HG03521 (cell line): ENCODE results near the gene LRRC10.
"Not testable (repeated sequence)": the region's sequence is repeated elsewhere in the genome, so short reads cannot be mapped to it uniquely, and the experiment has no call there.

Experiments
- ATAC-seq: cut with Tn5 transposase; IDR thresholded peaks from one replicate; pipeline ENCODE4 v1.9.1; 2021; ENCODE audit warnings: mild to moderate bottlenecking, moderate library complexity; ENCODE audit not compliant: unreplicated experiment

LRRC10 gene

DNA sequence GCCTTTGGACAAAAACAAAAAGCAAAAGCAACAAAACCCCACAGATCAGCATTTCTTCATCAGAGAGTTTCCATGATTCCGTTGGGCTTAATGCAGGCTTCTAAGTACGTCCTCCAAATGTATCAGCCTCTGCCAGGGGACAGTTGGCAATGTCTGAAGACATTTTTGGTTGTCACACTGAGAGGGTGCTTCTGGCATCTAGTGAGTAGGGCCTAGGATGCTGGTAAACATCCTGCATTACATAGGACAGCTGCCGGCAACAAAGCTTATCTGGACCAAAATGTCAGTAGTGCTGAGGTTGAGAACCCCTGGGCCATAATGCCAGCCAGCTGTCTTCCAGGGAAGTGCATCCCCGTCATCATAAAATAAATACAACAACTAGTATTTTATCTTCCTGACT lies 9.4 kb upstream of the LRRC10 start:
- no peak for ATAC-seq

DNA sequence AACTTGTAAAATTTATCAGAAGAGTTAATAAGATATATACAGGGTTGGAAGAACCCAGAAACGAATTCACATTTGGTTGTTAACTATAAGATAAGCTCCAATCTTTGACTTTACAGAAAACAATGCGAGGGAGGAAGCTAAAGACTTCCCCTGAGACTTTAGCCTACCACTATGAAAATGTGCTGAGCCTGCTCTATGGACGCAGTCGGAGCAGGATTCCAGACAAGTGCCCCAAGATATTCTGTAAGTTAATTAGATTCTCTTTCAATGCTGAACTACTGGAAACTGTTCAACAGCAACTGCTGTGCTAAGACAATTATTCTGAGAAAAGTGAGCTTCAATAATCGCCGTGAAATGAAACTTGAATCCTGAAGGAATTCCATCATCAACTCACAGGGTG lies 8.3 kb upstream of the LRRC10 start:
- ATAC-seq, result no peak

DNA sequence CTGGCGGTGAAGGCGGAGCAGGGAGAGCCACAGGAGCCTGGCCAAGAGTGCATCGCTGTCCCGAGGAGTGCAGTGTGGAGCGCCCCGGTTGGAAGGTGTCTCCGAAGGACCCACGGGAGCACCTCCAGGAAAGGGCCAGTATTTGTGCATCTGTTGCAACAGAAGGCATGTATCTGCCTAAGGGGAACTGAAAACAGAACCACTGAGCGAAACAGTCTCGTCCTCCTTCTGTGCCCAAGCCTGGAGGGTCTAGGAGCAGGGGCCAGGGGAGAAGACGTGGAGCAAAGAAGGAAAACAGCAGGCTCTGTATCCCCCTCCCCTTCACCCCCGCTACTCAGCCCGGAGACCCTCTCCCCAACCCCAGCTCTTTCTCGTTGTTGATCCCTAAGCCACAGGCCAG lies 5.3 kb upstream of the LRRC10 start:
- no peak for ATAC-seq

DNA sequence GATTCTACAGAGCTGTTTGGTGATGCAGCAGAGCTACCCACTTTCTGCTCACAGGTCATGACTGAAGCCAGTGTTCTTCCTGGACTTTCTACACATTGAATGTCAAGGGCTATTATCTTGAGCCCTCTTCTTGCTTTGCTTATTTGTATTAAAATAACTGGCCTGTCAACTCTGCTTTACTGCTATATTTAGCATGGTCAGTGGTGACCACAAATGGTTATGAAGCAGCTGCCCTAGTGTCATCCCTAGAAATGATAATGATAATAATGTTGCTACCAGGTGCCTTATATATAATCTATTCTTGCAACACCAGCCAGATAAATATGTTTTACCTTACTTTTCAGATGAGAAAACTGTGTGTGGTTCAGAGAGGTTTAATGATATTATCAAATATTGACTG lies 2.6 kb upstream of the LRRC10 start:
- ATAC-seq, result no peak

DNA sequence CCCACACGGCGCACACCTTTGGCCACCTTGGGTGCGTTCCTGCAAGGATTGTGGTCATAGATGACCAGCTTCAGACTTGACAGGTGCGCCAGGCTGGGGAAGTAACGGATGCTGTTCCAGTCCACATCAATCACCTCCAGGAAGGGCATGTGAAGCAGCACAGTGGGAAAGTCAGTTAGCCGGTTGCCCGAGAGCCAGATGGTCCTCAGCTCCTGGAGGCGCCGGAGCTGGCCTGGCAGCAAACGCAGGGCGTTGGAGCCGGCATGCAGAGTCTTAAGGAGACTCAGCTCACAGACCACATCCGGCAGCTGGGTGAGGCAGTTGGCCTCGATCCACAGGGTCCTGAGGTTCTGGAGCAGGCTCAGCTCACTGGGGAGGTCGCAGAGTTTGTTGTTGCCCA lies 581 bp downstream of the LRRC10 start:
- ATAC-seq, result no peak

DNA sequence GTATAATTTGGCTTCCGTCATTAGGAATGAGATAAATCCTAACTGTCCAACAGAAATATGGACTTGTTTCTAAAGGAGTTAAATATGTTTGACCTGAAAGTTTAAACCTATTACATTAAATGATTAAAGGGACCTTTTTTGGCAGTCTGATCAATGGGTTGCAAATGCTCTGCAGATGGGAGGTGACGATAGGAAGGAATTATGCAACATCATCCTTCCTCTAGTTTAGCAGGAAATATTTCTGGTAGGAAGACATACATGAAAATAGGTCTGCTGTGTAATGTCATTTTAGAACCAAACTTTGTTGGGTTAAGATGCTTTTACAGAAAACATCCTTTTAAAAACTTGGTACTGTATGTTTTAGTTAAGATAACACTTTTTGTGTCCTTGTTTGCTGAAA lies 2.6 kb downstream of the LRRC10 start:
- no peak for ATAC-seq

DNA sequence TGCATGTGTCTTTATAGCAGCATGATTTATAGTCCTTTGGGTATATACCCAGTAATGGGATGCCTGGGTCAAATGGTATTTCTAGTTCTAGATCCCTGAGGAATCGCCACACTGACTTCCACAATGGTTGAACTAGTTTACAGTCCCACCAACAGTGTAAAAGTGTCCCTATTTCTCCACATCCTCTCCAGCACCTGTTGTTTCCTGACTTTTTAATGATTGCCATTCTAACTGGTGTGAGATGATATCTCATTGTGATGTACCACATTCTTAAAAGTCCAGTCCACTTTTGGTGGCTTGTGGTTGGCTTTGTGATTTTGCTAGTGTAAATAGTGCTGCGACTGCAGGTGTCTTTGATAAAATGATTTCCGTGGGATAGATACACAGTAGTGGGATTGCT lies 6.4 kb downstream of the LRRC10 start:
- not testable (repeated sequence) for ATAC-seq

DNA sequence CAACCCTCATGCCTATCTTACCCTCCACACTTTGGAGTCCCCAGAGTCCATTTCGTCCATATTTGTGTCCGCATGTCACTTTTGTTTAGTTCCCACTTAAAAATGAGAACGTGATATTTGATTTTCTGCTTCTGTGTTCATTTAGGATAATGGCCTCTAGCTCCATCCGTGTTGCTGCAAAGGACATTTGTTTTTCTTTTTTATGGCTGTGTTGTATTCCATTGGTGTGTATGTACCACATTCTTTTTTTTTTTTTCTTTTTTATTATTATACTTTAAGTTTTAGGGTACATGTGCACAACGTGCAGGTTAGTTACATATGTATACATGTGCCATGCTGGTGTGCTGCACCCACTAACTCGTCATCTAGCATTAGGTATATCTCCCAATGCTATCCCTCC lies 7.2 kb downstream of the LRRC10 start:
- not testable (repeated sequence) for ATAC-seq

DNA sequence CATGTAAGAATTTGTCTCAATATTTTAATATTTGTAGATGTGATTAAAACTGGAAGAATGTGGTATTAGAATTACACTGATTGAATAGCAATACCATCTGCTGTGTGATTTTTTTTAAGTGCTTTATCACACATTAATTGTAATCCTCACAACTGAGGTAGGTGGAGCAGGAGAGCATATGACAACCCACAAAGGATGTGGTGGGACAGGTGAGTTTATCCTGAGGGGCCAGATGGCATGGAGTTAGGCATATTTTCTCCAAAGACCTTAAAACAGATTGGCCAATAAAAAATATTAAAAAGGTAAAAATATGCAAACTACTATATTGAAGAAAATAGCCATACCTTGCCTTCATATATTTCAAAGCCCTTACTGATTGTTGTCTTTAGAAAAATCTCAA lies 7.8 kb downstream of the LRRC10 start:
- no peak for ATAC-seq

DNA sequence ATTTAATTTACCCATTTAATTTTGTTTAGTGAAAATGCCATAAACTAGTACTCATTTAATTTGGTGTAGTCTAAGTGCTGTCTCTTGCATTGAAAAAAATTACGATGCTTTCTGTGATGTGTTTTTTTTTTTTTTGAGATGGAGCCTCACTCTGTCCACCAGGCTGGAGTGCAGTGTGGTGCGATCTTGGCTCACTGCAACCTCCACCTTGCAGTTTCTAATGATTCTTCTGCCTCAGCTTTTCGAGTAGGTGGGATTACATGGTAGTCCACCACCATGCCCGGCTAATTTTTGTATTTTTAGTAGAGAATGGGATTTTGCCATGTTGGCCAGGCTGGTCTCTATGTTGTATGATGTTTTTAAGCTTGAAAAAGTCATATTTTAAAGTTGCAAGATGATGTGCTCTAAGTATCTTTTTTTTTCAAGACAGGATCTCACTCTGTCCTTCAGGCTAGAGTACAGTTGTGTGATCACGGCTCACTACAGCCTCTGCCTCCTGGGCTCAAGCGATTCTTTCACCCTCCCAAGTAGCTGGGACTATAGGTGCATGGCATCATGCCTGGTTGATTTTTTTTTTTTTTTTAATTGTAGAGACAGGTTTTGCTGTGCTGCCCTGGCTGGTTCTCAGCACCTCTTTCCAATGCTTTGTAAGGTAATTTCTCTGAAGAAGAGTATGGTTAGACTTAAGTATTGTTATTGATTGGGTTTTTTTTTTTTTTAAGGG lies 8.6 kb downstream of the LRRC10 start:
- ATAC-seq, result no peak

DNA sequence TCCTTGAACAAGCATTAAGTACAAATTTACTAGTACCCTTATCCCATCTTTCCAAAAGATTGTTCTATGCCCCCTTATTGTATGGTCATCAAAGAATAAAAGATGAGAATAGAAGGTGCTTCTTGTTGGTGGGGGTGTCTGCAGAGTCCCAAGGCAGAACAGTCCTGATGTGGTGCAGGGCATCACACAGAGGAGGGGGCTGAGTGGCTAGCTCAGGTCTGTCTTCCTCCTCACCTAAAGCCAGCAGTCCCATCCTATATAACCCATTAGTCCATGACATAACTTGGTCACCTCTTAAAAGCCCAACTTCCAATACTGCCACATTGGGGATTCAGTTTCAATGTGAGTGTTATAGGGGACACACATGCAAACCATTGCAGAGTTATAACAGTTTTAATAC lies 9.9 kb downstream of the LRRC10 start:
- no peak for ATAC-seq

DNA sequence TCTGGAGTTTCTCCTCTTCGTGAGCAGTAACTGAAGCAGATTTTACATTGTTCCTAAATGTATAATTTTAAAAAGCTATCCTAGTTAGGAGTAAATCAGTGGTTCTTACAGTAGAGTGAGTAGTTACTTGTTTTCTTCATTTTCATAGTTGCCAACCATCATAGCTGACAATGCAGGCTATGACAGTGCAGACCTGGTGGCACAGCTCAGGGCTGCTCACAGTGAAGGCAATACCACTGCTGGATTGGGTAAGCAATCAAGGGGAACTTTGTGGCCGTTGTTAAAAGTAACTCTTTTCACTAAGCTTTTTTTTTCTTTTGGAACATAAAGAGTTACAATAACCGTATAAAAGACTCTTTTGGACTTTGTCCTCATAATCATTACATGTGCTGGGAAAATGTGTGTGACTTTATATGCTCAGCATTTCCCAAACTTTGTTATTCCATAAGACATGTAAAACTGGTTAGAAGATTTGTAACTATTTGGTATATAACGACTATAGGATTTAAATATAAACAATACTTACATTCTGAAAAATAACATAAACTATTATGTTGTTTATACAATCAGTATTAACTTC lies 12.4 kb downstream of the LRRC10 start:
- no peak for ATAC-seq

DNA sequence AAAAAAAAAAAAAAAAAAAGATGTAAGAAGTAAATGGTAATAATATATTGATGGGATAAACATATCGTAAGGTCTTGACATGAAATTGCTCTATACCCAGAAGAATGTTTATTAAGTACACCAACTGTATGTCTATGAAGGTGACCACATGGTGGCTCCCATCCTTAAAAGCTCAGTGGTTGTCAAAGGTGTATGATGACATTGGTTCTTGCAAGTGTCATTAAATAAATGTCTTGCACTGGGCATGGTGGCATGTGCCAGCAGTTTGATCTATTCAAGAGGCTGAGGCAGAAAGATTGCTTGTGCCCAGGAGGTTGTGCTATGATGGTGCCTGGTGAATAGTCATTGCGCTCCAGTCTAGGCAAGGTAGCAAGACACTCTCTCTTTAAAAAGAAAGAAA lies 15.0 kb downstream of the LRRC10 start:
- no peak for ATAC-seq

DNA sequence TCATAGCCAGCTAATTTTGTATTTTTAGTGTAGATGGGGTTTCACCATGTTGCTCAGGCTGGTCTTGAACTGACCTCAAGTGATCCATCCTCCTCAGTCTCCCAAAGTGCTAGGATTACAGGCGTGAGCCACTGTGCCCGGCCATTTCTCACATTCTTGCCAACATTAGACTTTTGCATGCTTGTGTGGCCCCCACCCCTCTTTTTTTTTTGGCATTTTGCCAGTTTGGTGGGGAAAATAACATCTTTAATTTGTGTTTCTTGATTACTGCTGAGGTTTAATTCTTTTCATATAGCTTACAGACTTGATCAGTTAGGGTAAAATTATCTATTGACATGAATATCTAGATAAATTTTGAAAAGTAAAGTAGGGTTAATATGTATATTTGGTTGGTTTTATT lies 21.6 kb downstream of the LRRC10 start:
- no peak for ATAC-seq

DNA sequence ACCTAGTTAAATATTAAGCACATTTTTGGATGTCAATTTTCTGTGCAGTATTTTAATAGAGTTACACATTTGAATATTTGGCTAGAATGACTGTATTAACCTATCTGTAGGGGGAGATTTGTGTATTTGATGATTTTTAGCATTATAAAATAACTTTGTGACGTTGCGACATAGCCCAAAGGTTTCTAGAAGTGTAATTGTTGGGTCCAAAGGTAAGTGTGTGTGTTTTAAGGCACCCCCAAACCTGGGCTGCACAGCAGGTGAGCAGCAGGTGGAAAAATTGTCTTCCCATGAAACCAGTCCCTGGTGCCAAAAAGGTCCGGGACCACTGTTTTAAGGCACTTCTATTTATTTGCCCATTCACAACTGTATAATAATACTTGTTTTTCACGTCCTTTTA lies 22.2 kb downstream of the LRRC10 start:
- no peak for ATAC-seq

DNA sequence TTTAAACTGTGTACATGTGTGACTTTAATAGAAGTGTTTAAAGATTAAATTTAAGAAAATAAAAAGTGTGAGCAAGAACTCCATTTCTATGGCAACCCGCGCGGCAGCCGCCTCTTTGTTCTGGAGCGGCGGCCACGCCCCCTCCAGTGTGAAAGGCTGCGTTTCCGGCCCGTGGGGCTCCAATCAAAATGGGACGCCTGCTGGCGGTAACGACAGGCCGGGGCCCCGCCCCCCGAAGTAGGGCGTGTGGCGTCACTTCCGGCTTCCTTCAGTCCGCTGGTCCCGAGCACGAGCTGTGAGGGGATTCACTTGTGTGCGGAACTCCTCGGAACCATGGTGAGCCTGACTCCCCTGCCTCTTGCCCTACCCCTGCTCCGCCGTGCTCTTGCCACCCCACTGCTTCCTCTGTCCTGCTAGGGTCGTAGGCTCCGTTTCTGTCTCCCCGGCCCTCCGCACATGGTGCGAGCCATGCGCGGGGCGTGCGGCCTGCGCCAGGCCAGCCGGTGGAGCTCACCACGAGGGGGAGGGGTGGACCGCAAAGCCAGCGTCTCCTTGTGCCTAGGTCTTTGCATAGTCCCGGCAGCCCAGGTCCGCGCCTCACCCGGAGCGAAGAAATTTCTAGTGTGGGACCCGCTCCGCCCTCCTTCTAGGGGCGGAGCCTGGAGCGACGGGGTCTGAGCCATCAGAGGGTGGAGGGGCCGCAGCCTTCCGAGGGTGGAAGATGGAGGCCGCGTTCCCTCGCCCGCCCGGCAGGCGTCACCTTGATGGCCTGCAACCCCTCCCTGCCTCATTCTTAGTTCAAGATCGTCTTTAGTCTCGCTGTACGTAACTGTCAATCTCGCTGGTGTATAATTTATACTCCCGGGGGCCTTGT lies 25.3 kb downstream of the LRRC10 start, which contains the start of gene CCT2:
CCT2 (plus strand) TSS at position 271 of the 874 bp plus-strand sequence; CDS start at position 334, 63 bp downstream.
- ATAC-seq, result peak; percentile 95

DNA sequence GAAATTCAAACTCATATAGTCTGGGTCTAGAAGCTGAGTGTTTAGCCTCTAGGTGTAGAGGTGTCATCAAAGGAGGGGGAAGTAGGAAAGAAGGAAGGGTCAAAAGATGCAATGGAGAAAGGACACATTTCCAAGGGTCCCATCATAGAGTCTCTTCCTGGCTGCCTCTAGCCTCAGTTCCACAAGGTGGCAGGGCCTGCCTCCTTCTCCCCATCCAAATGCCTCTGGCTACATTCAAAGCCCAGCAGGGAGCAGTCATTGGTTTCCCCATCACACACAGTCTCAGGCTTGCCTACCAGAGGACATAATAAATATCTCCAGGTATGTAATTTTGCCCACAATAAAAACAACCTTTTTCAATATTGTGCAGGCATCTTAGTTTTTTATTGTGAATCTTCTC lies 27.5 kb downstream of the LRRC10 start:
- no peak for ATAC-seq

DNA sequence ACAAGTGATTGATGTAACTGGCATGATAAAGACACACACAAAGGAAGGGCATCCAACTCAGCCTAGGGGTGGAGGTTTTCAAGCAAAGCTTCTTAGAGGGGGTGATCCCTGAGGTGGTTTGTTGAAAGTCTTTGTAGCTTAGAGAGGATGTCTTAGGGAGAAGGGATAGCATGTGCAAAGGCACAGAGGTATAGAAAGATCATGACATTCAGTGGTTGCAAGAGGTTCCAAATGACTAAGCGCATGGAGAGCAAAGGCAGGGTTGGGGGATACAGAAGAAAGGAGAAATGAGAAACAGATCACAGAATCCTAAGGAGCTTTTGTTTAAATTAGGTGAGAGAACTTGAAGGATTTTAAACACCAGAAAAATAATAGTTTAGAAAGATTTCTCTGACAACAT lies 30.6 kb downstream of the LRRC10 start:
- no peak for ATAC-seq

DNA sequence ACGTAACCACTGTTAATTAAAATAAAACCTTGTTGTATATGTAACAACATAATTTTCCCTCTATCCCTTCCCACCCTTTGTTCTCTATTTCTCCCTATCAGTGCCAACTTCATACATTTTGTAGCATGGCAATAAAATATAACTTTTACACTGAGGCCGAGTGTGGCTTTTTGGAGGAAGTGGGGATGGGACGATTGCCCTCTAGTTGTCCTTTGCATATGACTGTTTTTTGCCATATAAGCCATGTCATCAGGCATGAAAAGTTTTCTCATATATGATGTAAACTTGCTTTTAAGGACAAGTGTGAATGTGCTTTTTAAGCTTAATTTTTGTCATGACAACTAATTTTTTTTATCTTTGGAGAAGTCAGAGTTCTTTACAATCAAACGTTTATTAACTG lies 31.7 kb downstream of the LRRC10 start:
- no peak for ATAC-seq

DNA sequence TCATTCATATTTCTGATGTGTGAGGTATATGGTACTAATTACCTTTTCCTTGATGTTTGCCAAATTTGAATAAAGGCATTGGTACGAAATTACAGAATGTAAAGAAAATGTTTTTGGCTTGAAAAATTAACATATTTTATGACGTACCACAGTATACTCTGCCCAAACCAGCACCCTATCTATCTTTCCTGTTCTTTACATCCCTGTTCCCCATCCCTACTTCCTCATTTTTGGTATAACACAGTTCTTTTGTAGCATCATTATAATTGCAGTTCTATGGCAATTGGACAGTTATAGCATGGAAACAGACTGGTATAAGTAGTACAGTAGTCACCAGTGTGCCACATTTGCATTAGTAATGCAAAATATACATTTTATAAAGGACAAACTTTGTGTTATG lies 32.4 kb downstream of the LRRC10 start:
- ATAC-seq, result no peak

DNA sequence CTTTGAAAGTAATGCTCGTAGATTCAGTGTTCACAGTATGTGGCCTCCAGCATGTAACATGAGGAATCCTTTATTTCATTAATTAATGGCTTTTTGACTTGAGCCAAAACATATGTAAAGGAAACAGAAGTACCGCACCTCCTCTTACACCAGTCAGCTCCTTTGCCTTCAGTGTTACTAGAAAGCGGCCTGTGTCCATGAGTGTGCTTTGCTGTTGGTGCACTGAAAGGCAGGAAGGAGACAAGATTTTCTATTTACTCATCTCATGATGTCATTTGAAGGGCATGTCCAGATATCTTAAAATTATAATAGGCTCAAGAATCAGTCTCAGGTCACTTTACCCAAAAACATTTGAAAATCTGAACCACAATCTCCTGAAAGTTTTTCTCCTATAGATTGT lies 35.4 kb downstream of the LRRC10 start:
- ATAC-seq, result no peak
